BE2C (cell line): ENCODE results near the gene DAB2IP.
A peak's percentile ranks its signal among the peaks of the same experiment; 100 is the strongest.

Experiments used
- DNase-seq: peaks from one replicate; pipeline ENCODE4 v3.0.0-alpha.2; 2020
- H3K27me3 ChIP-seq: fragments of 250-450 bp; sonication (Bioruptor Pico); 2 replicates; pipeline ENCODE4 v1.5.1; 2020; ENCODE audit warnings: mild to moderate bottlenecking
- H3K36me3 ChIP-seq: fragments of 250-450 bp; sonication (Bioruptor Pico); 2 replicates; pipeline ENCODE4 v1.5.1; 2020; ENCODE audit warnings: mild to moderate bottlenecking
- H3K4me1 ChIP-seq: fragments of 250-450 bp; sonication (Bioruptor Pico); 2 replicates; pipeline ENCODE4 v1.5.1; 2020
- H3K4me3 ChIP-seq: 2 replicates; pipeline ENCODE4 v1.5.1; 2011; ENCODE audit warnings: low read depth, low read length
- H3K9me3 ChIP-seq: fragments of 250-450 bp; sonication (Bioruptor Pico); 2 replicates; pipeline ENCODE4 v1.5.1; 2020
- TF ChIP-seq, protein P1 (sequence below): IDR thresholded peaks from 2 replicates; pipeline ENCODE4 v1.5.1; 2012; ENCODE audit warnings: mild to moderate bottlenecking, low read depth, low read length

DAB2IP gene

DNA sequence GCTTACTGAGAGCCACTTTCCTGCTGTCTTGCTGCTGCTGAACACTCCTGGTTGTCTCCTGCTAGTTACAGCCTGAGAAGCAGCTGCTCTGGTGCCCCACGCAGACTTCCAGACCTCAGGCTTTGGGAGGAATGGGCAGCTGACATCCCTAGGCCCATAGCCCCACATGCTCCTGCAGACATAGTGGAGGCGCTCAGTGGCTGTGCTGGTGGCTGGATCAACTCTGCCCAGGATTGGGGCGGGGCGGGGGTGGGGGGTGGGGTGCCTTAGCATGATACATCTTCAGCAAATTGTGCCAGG is 93.9 kb downstream of the DAB2IP start:
- Histone ChIP-seq H3K27me3 (no peaks in the 10 kb centered on the region), H3K36me3 (no peaks in the 10 kb centered on the region), H3K4me3 (no peak overlapping the region), H3K4me1 (peaks cover 19% of the 10 kb centered on the region), H3K9me3 (no peaks in the 10 kb centered on the region)
- TF ChIP-seq, protein P1, sequence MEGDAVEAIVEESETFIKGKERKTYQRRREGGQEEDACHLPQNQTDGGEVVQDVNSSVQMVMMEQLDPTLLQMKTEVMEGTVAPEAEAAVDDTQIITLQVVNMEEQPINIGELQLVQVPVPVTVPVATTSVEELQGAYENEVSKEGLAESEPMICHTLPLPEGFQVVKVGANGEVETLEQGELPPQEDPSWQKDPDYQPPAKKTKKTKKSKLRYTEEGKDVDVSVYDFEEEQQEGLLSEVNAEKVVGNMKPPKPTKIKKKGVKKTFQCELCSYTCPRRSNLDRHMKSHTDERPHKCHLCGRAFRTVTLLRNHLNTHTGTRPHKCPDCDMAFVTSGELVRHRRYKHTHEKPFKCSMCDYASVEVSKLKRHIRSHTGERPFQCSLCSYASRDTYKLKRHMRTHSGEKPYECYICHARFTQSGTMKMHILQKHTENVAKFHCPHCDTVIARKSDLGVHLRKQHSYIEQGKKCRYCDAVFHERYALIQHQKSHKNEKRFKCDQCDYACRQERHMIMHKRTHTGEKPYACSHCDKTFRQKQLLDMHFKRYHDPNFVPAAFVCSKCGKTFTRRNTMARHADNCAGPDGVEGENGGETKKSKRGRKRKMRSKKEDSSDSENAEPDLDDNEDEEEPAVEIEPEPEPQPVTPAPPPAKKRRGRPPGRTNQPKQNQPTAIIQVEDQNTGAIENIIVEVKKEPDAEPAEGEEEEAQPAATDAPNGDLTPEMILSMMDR = no peak
- no peak for DNase-seq

DNA sequence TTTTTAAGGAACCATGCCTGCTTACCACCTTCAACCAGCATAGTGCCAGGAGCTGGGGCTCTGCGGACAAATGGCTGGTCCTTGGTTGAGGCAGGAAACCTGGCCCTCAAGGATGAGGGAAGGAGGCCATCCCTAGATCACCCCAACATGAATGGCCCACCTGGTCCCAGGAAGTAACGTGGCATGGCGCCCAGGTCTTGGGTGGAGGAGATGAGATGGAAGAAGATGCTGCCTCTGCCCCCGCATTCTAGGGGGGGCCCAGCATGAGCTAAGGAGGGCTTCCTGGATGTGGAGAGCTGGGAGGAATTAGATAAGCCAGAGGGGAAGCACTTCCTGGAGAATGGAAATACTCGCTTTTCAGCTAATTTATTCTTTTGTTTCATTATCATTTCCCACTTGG is 95.0 kb downstream of the DAB2IP start:
- no peaks in the 10 kb centered on the region for H3K9me3 ChIP-seq
- TF ChIP-seq, protein P1 = no peak
- DNase-seq = no peak
- H3K36me3 ChIP-seq = no peaks in the 10 kb centered on the region
- no peaks in the 10 kb centered on the region for H3K27me3 ChIP-seq
- H3K4me1 ChIP-seq = peaks cover 19% of the 10 kb centered on the region
- H3K4me3 ChIP-seq = no peak overlapping the region

- Histone ChIP-seq H3K4me1 (peaks cover 19% of the 10 kb centered on the region), H3K4me3 (no peak overlapping the region), H3K36me3 (no peaks in the 10 kb centered on the region), H3K9me3 (no peaks in the 10 kb centered on the region), H3K27me3 (no peaks in the 10 kb centered on the region)
- no peak for DNase-seq
- TF ChIP-seq, protein P1 = no peak
Measured at GRCh38 chr9:121746866-121747265, 95.4 kb downstream of the DAB2IP start.

DNA sequence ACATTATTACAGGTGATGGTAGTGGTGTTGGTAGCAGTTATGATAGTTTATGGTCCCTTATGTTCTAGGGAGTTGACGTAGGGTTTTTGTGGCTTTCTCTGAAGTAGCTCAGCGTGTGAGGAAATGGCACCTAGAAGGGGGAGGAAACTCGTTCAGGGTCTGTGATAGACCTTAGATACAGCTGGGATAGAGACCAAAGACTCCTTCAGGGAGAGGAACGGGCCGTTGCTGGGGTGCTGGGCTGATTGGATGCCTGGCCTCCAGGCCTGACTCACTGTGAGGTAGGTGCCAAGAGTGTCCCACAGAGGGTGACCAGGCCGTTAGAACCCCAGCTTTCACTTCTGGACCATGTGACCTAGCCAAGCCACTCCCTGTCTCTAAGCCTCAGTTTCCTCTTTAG is 96.6 kb downstream of the DAB2IP start:
- Histone ChIP-seq H3K27me3 (no peaks in the 10 kb centered on the region), H3K4me1 (peaks cover 19% of the 10 kb centered on the region), H3K36me3 (no peaks in the 10 kb centered on the region), H3K4me3 (no peak overlapping the region), H3K9me3 (no peaks in the 10 kb centered on the region)
- DNase-seq = no peak
- TF ChIP-seq, protein P1 = no peak

DNA sequence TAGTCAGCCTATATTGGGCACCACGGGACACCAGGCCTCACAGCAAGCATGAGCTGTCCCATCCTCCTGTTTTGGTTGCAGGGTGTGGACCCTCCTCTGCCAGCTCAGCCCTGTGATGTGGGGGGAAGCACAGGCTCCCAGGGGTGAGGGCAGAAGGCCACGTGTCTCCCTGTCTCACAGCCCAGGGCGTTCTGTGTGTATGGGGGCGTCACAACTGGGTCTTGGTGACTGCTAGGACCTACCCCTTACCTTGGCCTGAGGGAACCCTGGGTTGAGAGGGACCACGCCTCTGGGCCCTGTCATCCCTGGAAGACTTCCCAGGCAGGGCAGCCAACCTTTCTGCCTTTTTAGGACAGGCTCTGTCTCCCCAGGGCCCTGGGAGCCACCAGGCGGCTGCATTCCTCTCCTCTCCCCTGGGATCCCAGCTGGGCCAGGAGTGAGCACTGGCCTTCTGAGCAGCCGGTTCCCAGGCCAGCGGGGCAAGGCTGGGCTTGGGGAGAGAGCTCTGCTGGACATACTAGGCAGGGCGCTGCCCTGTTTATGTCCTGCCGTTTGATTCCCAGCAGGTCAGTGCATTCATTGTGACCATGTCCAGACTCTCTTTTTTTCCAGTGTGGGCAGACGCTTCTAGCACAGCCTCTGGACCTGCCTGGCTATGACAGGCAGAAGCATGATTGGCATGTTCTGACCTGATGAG is 97.4 kb downstream of the DAB2IP start:
- no peaks in the 10 kb centered on the region for H3K9me3 ChIP-seq
- no peak overlapping the region for H3K4me3 ChIP-seq
- peaks cover 15% of the 10 kb centered on the region for H3K4me1 ChIP-seq
- TF ChIP-seq, protein P1 = no peak
- no peaks in the 10 kb centered on the region for H3K27me3 ChIP-seq
- peak; percentile 47 for DNase-seq
- no peaks in the 10 kb centered on the region for H3K36me3 ChIP-seq

GRCh38 chr9:121749614-121750013 is 98.2 kb downstream of the DAB2IP start:
- no peak for DNase-seq
- no peaks in the 10 kb centered on the region for H3K36me3 ChIP-seq

More at GRCh38 chr9:121749614-121750013, 98.2 kb downstream of the DAB2IP start:
- Histone ChIP-seq H3K4me1 (peaks cover 9% of the 10 kb centered on the region), H3K9me3 (no peaks in the 10 kb centered on the region), H3K4me3 (no peak overlapping the region), H3K27me3 (no peaks in the 10 kb centered on the region)
- TF ChIP-seq, protein P1 = no peak
